Measurements from ENCODE around the gene ITPR1.

Gene ITPR1

GRCh38 chr3:4509983-4510755 is 17.0 kb downstream of the ITPR1 start:
- DNase-seq (no peak), ATAC-seq (no peak)

DNA sequence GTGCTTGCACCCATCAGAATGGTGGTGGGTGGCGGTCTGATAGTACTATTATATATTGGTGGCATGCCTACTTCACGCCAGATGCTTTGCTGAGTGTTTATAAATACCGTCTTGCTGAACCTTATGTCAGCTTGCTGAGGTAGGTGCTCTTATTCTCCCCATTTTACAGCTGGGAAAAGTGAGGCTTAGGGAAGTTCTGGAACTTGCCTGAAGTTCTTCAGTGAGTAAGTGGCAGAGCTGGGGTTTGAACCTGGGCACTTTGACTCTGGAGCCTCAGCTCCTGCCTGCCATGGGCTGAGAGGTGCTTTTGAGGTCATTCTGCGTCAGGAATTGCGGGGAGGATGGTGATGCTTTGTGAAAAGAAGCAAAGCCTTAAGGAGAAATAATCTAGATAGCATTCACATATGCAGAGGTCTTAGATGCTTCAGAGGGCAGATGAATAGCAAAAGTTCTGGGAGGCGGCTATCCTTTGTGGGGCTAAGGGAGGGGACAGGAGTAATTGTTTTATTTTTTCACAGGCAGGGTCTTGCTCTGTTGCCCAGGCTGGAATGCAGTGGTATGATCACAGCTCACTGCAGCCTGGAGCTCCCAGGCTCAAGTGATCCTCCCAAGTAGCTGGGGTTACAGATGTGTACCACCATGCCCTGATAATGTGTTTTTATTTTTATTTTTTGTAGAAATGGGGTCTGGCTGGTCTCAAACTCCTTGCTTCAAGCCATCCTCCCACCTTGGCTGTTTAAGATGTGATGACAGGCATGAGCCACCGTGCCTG is 18.5 kb downstream of the ITPR1 start:
- no peak for DNase-seq
- no peak for ATAC-seq

- ATAC-seq (no peak), DNase-seq (no peak)
Observed at GRCh38 chr3:4512895-4513616, 19.9 kb downstream of the ITPR1 start.

DNA sequence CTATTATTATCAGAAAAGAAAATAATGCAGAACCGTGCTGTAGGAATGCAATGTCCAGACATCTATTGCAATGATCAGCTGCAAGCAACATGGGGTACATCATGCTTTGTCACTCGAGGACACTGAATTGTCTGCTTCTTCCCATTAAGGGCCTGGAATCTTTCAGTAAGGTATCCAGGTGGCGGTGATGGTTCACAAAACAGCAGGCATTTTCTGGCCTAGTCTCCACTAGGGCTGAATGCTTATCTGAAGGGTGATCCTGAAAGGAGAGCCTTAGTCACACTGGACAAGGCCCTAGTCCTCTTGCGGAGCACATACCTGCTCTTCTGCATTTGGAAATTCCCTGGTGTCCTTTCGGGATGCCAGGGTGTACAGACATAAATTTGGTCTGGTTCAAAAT is 21.2 kb downstream of the ITPR1 start:
- DNase-seq (no peak), ATAC-seq (no peak)

- ATAC-seq (no peak), DNase-seq (no peak)
Observed at GRCh38 chr3:4514916-4515315, 21.8 kb downstream of the ITPR1 start.

DNA sequence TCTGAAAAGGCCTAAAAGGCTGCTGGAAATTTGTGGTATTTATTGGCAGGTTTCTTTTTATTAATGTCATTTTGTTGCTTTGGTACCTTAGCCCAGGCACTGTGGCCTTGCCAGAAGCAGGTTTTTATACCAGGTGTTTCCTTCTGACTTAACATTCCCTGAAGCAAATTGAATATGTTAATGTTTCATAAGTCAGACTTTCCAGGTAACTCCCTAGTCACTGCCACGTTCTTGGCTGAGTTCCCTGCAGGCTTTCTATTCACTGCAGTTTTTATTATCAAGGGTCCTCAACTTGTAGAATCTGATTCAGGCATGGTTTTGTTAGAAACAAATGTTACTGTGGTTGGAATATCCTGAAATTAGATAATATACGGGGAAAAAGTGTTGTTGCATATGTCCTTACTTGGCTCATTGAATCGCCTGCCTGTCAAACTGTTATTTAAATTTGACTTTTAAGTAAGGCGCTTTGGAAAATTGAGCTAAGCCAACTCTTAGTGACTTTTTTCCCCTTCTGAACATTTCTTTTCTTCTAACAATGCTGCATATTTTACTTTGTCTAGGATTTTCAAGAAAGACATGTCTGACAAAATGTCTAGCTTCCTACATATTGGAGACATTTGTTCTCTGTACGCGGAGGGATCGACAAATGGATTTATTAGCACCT is 22.9 kb downstream of the ITPR1 start:
- DNase-seq, result no peak
- ATAC-seq, result no peak

DNA sequence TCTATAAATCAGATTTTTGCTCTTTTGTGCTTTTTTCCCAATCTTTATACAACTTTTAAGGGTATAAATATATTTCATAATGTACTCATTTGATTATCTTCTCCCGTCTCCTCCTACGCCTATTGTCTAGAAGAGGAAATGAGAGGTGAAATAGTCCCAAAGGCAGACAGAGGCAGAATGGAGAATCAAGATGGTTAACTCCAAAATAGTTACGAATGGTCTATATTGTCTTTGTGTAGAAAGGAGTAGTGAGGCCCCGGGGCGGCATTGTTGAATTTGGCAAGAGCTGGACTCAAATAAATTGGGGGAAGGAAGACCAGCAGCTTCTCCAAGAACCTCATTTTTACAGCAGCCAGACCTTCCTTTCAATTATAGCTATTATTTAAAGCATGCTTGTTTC is 23.9 kb downstream of the ITPR1 start:
- no peak for ATAC-seq
- no peak for DNase-seq

GRCh38 chr3:4517643-4518311 is 24.6 kb downstream of the ITPR1 start:
- no peak for DNase-seq
- ATAC-seq, result peak; percentile 21

- ATAC-seq, result no peak
Observed at GRCh38 chr3:4520033-4520816, 27.1 kb downstream of the ITPR1 start.

GRCh38 chr3:4522947-4523346 is 29.8 kb downstream of the ITPR1 start:
- no peak for ATAC-seq
- no peak for DNase-seq

More at GRCh38 chr3:4520033-4520816, 27.1 kb downstream of the ITPR1 start:
- DNase-seq, result no peak

DNA sequence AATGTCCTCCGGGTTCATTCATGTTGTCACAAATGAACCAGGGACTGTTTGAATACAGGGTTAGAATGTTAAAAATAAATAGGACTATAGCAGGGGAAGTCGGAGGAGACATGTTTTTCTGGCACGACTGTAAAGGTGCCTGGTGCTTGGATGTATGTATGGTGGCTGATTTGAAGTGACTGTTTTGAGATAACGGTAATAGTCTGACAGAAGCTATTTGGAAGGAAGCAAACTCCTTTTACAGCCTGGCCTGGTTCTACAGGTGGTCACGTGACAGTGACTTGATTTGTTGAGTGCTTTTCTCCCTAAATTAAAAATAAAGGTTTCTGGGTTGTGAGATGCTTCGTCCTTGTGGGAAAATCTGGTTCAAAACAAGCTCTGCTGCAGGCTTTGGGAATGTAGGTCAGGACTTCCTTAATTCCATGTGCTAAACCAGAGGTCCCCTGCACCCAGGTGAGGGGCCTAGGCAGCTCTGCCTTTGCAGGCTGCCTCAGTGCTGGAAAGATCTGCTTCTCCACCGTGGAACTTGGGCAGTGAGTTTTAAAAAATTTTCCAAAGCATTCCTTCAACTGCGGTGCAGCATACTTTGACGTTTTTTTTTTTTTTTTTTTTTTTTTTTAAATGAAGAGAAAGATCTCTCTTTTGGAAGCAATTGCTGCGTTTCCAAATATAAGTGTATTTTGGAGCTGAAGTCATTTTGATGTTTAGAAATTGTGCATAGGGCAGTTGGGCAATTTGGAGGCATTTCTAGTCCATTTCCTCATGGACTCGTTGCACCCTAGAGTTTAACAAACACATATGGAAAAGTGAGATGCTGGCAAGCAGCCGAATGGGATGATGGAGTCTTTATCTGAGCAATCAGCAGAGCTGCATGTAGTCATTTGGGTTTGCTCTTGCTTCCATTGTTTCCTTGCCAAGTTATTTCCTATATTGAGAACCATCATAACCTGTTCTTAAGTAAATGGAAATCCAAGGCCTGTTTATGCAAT is 30.9 kb downstream of the ITPR1 start:
- ATAC-seq (no peak), DNase-seq (no peak)

- DNase-seq, result no peak
- no peak for ATAC-seq
Observed at GRCh38 chr3:4525560-4526223, 32.5 kb downstream of the ITPR1 start.

- ATAC-seq, result no peak
- no peak for DNase-seq
Observed at GRCh38 chr3:4528320-4528719, 35.2 kb downstream of the ITPR1 start.

DNA sequence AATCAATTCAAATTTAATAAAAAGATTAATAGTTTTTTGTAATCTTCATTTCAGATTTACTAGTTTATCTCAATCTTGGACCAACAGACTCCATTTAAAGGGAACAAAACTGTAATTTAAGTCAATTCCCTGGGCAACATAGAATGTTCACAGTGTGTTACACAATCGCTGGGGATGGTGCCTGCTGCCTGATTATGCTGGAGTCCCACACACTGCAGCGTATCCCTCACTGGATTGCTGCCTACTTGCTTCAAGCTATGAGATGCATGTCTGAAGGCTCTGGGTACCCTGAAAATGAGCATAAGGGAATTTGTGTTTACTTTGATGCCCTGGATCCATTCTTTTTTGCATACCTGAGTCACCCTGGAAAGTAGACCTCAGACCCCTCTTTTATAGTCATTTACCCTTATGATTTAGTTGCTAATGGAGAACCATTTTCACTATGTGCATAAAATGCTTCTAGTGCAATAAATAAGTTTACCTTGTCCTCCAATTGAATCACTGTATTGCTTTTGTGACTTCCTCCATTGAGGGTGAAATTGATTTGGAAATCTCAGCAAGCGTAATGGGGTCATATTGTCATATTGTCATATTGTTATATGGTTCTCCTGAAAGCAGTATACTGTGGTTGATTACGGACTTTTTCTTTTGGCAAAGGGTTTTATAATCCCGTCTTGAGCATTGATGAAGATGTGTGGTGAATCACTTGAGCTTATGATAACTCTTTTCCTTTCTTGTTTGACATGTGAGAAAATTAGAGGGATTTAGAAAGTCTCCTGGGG is 35.9 kb downstream of the ITPR1 start:
- DNase-seq, result no peak
- no peak for ATAC-seq

GRCh38 chr3:4529876-4530588 is 36.9 kb downstream of the ITPR1 start:
- no peak for DNase-seq
- no peak for ATAC-seq

DNA sequence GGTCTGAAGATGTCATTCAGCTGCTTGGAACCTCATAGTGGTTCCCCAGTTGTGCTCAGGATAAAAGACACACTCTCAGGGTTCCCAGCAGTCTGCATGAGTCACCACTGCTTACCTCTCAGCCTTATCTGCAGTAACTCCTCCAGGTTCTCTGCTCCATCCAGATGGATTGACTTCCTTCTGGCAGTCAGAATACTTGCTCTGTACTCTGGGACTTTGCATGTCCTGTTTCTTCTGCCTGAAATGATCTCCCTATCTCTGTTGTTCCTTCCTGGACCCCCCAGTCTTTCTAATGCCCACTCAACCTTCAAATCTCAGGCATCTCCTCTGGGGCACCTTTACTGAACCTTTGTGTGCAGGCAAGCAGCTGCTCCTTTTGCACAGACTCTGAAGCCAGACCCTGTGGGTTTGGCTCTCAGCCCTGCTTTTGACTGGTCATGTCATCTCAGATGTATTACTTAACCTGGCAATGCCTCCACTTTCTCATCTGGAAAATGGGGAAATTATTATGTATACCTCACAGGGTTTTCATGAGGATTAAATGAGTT is 38.4 kb downstream of the ITPR1 start:
- no peak for ATAC-seq
- DNase-seq, result no peak

DNA sequence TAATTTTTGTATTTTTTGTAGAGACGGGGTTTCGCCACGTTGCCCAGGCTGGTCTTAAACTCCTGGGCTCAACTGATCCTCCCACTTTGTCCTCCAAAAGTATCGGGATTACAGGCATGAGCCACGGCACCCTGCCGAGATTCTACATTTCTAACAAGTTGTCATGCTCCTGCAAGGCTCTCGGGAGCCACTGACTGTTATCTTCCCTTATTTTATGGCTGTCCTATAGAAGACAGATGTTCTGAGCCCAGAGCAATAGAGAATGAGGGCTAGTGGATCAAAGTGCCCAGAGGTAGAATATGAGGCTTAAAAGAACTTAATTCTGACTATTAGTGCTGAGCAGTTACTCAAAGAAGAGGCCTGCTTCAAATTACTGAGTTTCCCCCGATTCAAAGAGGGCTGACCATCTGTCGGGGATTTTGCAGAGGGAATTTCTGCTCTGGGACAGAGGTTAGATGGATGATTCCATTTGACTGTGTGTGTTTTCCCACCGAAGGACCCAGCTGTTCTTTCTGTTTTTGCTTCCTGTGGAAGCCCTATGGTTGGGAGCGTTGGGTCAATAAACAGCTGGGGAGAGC is 39.5 kb downstream of the ITPR1 start:
- ATAC-seq (no peak), DNase-seq (no peak)
